A673 (cell line): ENCODE results near the gene SCIMP.

ENCODE experiments used
- CTCF ChIP-seq: fragments of 300-800, 200-600 bp; sonication (generic); conservative IDR thresholded peaks from 2 replicates; pipeline ENCODE4 v1.5.1; 2017; ENCODE audit warnings: low read depth, mild to moderate bottlenecking, antibody characterized with exemption, low read length, moderate library complexity, mixed read lengths
- EZH2 ChIP-seq: fragments of 200-600 bp; sonication (generic); IDR thresholded peaks from 2 replicates; pipeline ENCODE4 v1.6.1; 2017; ENCODE audit warnings: borderline replicate concordance, low read depth, mild to moderate bottlenecking, mixed read lengths, antibody characterized with exemption, low read length; ENCODE audit not compliant: poor library complexity, severe bottlenecking

GRCh38 chr17:5257124-5257523, 22.5 kb upstream of the SCIMP start:
- no peak for TF ChIP-seq CTCF
- TF ChIP-seq EZH2, result no peak
